AG04450 (cell line): ENCODE measurements around the gene MATR3. TPM values are rescaled to one million over a fixed set of nuclear protein-coding genes. Genes with fewer than 3 reads are reported as not detected.

Experiments used
- CTCF ChIA-PET: fragments of 300-600, 350-600 bp; formaldehyde crosslinking; extraction: SDS; loops from one replicate; lab custom pipeline; 2022; ENCODE audit warnings: antibody characterized with exemption, inconsistent platforms; lab: Charles Lee
- POLR2A ChIA-PET: fragments of 350-600 bp; formaldehyde crosslinking; extraction: SDS; loops from one replicate; lab custom pipeline; 2021; ENCODE audit warnings: antibody characterized with exemption, inconsistent platforms; lab: Yijun Ruan, JAX
- DNase-seq: peaks from one replicate; pipeline ENCODE4 v3.0.0-alpha.2; 2011; ENCODE audit warnings: low read depth, low spot score
- H3K27ac ChIP-seq: one replicate; pipeline ENCODE4 v1.5.1; 2012; ENCODE audit warnings: low read depth, low read length, control low read depth
- H3K27me3 ChIP-seq: one replicate; pipeline ENCODE4 v1.6.0; 2012; ENCODE audit warnings: low read length; ENCODE audit not compliant: control insufficient read depth, insufficient read depth
- H3K4me3 ChIP-seq: 2 replicates; pipeline ENCODE4 v1.5.1; 2011; ENCODE audit warnings: mild to moderate bottlenecking, low read depth, low read length, control low read depth
- H3K9me3 ChIP-seq: 2 replicates; pipeline ENCODE4 v1.5.1; 2012; ENCODE audit warnings: low read length; ENCODE audit not compliant: control insufficient read depth, insufficient read depth
- polyA plus RNA-seq: library from polyadenylated mRNA; depleted of rRNA; stranded (reverse); fragments of >200 nt; gene quantifications from 2 replicates; pipeline ENCODE4 v1.2.3, GENCODE V29; 2011
- TF ChIP-seq, protein P1 (sequence below): IDR thresholded peaks from 2 replicates; pipeline ENCODE4 v1.5.1; 2011; ENCODE audit warnings: low read depth, low read length, control low read depth, inconsistent platforms

The MATR3 gene
- polyA plus RNA-seq, 1 experiment: 166 TPM

DNA sequence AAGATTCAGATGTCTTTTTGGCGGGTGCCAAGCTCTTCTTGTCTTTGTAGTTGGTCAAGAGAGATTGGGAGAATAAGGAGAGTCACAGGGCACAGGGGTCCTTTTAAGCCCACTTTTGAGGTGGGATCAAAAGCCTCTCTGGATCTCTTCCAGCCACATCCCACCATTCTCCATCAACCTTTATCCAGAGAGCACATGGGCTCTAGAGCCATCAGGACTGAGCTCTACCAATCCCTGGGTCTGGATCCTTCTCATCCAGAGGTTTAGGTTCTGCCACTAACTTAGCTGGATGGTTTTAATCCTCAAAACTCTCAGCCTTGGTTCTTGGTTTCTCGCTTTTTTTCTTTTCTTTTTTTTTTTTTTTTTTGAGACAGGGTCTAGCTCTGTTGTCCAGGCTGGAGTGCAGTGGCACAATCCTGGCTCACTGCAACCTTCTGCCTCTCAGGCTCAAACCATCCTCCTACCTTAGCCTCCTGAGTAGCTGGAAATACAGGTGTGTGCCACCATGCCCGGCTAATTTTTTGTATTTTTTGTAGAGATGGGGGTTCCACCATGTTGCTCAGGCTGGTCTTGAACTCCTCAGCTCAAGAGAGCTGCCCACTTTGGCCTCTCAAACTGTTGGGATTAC lies 44.6 kb upstream of the MATR3 start:
- H3K9me3 ChIP-seq: no peaks in the 10 kb centered on the region; the same call in 1 of the 2 replicates
- no peak overlapping the region for H3K27ac ChIP-seq
- TF ChIP-seq, protein P1, sequence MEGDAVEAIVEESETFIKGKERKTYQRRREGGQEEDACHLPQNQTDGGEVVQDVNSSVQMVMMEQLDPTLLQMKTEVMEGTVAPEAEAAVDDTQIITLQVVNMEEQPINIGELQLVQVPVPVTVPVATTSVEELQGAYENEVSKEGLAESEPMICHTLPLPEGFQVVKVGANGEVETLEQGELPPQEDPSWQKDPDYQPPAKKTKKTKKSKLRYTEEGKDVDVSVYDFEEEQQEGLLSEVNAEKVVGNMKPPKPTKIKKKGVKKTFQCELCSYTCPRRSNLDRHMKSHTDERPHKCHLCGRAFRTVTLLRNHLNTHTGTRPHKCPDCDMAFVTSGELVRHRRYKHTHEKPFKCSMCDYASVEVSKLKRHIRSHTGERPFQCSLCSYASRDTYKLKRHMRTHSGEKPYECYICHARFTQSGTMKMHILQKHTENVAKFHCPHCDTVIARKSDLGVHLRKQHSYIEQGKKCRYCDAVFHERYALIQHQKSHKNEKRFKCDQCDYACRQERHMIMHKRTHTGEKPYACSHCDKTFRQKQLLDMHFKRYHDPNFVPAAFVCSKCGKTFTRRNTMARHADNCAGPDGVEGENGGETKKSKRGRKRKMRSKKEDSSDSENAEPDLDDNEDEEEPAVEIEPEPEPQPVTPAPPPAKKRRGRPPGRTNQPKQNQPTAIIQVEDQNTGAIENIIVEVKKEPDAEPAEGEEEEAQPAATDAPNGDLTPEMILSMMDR: no peak
- CTCF ChIA-PET: interaction anchor here (1.0 to 1.3 kb wide), 2 partner anchors 459 to 669 kb away, joined by 3 read pairs; no protein-coding TSS in a partner anchor
- DNase-seq: no peak
- POLR2A ChIA-PET: no interaction called here
- H3K4me3 ChIP-seq: no peak overlapping the region
- no peaks in the 10 kb centered on the region for H3K27me3 ChIP-seq

DNA sequence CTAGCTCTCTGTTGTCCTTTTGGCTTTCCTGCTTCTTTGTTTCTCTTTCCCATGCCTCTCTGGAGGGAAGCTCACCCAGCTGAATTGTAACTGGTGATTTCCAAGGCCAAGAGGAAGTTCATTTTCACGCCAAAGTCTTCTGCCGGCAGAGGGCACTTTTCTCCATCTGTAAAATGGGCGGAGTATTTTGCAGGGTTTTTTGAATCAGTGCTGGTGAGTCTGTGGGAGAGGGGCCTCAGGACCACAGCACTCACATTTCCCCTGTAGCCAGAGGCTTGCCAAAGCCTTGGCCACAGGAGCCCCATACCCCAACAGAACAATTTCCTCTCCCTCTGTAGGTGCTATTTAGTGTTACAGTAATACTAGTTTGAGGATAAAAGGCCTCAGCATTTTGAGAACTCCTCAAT lies 42.3 kb upstream of the MATR3 start:
- ChIA-PET CTCF (interaction anchor here (0.6 kb wide), 2 partner anchors 19 to 296 kb away, joined by 3 to 4 read pairs; no protein-coding TSS in a partner anchor), POLR2A (interaction anchor here (0.5 to 1.3 kb wide), 3 partner anchors 15 to 53 kb away, joined by 3 to 4 read pairs (median 3); partner anchors contain the start of gene SIL1)
- H3K9me3 ChIP-seq: no peaks in the 10 kb centered on the region; the same call in 1 of the 2 replicates
- H3K27me3 ChIP-seq: no peaks in the 10 kb centered on the region
- no peak overlapping the region for H3K27ac ChIP-seq
- no peak for DNase-seq
- H3K4me3 ChIP-seq: no peak overlapping the region
- TF ChIP-seq, protein P1: peak; percentile 29; the same call in 1 of the 2 replicates

DNA sequence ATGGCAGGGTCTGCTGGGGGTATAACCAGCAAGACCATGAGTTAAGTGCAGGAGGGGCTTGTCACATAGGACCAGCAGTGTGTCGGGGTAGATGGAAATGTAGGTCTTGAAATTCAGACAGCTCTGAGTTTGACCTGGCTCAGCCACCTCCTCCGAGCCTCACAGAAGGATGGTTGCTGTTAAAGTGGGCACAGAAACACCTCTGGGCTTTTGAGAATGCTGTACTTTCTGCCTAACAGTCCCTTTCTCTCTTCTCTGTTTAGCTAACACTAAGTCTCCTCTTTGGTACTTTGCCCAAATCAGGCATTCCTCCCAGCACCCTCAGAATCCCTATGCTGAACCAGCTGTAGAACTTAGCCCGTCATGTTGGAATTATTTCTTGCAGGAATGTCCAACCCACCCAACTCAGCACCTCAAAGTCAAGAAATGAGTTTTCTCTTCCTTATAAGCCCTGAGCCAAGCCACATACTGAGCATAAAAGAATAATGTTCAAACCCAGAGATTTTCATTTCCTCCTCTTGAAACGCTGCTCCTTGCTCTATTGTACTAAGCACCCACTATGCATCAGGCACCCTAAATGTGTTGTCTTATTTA lies 41.7 kb upstream of the MATR3 start:
- Histone ChIP-seq H3K27me3 (no peaks in the 10 kb centered on the region), H3K4me3 (no peak overlapping the region), H3K9me3 (no peaks in the 10 kb centered on the region; the same call in 1 of the 2 replicates), H3K27ac (no peak overlapping the region)
- TF ChIP-seq, protein P1: no peak
- ChIA-PET CTCF (interaction anchor here (0.6 kb wide), 1 partner anchor 20 kb away, joined by 4 read pairs; no protein-coding TSS in a partner anchor), POLR2A (interaction anchor here (1.1 to 1.3 kb wide), 2 partner anchors 48 to 53 kb away, joined by 3 read pairs; partner anchors contain the start of gene SIL1)
- DNase-seq: peak; percentile 50

DNA sequence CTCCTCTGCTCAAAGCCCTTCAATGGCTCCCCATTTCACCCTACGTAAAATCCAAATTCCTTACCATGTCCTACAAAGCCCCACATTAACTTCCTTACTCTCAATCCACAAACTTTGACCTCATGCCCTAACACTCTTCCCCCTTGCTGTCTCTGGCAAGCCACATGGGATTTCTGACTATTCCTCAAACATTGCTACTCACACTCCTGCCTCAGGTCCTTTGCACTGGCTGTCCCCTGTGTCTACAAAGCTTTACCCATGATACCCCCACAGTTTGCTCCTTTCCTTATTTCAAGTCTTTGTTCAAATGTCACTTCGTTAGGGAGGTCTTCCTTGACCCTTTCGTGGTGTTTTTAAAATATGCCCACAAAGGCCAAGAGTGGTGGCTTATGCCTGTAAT lies 40.4 kb upstream of the MATR3 start:
- DNase-seq: no peak
- H3K27me3 ChIP-seq: no peaks in the 10 kb centered on the region
- H3K4me3 ChIP-seq: no peak overlapping the region
- TF ChIP-seq, protein P1: no peak
- H3K9me3 ChIP-seq: no peaks in the 10 kb centered on the region
- no peak overlapping the region for H3K27ac ChIP-seq
- ChIA-PET CTCF (no interaction called here), POLR2A (no interaction called here)

DNA sequence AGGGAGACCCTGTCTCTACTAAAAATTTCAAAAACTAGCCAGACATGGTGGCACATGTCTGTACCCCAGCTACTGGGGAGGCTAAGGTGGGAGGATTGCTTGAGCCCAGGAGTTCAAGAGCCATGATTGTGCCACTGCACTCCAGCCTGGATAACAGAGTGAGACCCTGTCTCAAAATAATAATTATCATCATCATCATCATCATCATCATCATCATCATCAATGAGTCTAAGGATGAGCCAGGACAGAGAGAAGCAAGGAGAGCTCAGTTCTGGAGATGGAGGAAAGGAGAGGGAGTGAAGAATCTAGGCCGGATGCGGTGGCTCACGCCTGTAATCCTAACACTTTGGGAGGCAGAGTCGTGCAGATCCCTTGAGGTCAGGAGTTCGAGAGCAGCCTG lies 36.7 kb upstream of the MATR3 start:
- ChIA-PET CTCF (interaction anchor here (1.2 kb wide), 1 partner anchor 677 kb away, joined by 3 read pairs; no protein-coding TSS in a partner anchor), POLR2A (no interaction called here)
- no peak overlapping the region for H3K27ac ChIP-seq
- no peaks in the 10 kb centered on the region for H3K9me3 ChIP-seq
- no peak overlapping the region for H3K4me3 ChIP-seq
- TF ChIP-seq, protein P1: no peak
- DNase-seq: no peak
- H3K27me3 ChIP-seq: peaks cover 4% of the 10 kb centered on the region
